Activated CD8-positive, alpha-beta T cell treated with anti-CD3 and anti-CD28 coated beads, Interleukin-2, amount 10 ng/mL, durations not matched to agents 7 days and 5 days (primary cell): ENCODE results near the gene CCDC40. TPM values are rescaled to one million over a fixed set of nuclear protein-coding genes. Genes with fewer than 3 reads are reported as not detected.

Experiments used
- ATAC-seq: fragments of 150-1000 bp; cut with Tn5 transposase; one replicate; pipeline ENCODE4 v1.10.0; 2021; ENCODE audit warnings: moderate library complexity
- CTCF ChIA-PET: fragments of 350-600 bp; sonication (Branson Sonifier 250); formaldehyde crosslinking; loops from one replicate; lab custom pipeline; 2021; ENCODE audit warnings: antibody characterized with exemption; lab: Charles Lee
- POLR2A ChIA-PET: fragments of 350-600 bp; sonication (Branson Sonifier 250); formaldehyde crosslinking; loops from one replicate; lab custom pipeline; 2021; ENCODE audit warnings: antibody characterized with exemption; lab: Charles Lee
- DNase-seq: peaks from one replicate; pipeline ENCODE4 v3.0.0-alpha.2; 2020
- H3K27ac Mint-ChIP-seq: one replicate; pipeline ENCODE4 v1.8.0; 2021; ENCODE audit warnings: mild to moderate bottlenecking, mixed read lengths
- H3K27me3 Mint-ChIP-seq: one replicate; pipeline ENCODE4 v1.8.0; 2021; ENCODE audit warnings: low read depth, mixed read lengths
- H3K36me3 Mint-ChIP-seq: one replicate; pipeline ENCODE4 v1.8.0; 2021; ENCODE audit warnings: low read depth, mixed read lengths
- H3K4me1 Mint-ChIP-seq: one replicate; pipeline ENCODE4 v1.8.0; 2021; ENCODE audit warnings: low read depth, mixed read lengths
- H3K4me3 Mint-ChIP-seq: one replicate; pipeline ENCODE4 v1.8.0; 2021; ENCODE audit warnings: mild to moderate bottlenecking, mixed read lengths
- H3K9me3 Mint-ChIP-seq: one replicate; pipeline ENCODE4 v1.8.0; 2022; ENCODE audit warnings: mixed read lengths; ENCODE audit not compliant: insufficient read depth
- total RNA-seq, 2 experiments: library from RNA; stranded (reverse); gene quantifications; one replicate each; pipeline ENCODE4 v1.2.3, GENCODE V29; 2021

The CCDC40 gene
- total RNA-seq, 2 experiments from 2014 or later: not detected

DNA sequence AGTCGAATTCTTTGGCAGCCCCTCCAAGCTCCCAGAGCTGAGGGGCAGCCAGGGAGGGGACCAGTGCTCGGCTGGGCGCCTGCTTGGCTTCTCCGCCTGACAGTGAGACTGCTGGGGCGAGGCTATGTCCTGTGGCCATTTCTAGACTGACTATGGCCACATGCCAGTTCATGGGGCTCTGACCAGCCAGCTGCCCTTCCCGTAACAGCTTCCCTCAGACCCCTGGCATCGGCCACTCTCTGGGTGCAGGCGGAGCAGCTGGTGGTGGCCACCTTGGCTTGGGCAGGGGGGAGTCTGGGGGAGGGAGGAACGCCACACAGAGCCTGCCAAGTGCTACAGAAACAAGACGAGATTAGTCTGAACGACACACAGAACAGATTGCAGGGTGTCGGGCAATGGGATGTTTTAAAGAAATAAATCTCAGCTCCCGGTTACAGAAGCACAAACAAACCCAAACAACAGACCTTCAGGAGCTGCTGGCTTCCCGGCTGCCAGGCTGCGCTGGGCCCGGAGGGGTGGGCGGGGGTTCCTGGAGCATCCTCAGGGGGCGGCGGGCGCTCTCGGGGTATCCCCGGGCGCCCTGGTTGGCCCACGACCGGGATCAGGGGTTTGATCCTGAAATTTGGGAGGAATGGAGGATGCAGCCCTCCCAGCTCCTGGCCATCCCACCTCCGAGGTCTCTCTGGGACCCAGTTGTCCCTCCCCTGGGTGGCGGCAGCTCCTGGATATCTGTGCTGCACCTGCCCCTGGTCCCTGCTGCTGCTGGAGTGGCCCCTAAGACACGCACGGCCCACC is 35.3 kb upstream of the CCDC40 start:
- Mint-ChIP-seq H3K4me3 (no peak overlapping the region), H3K27me3 (no peaks in the 10 kb centered on the region), H3K4me1 (peaks cover 30% of the 10 kb centered on the region), H3K9me3 (no peaks in the 10 kb centered on the region), H3K27ac (no peak overlapping the region), H3K36me3 (peaks cover 2% of the 10 kb centered on the region)
- ATAC-seq: no peak
- POLR2A ChIA-PET: interaction anchor here (1.5 kb wide), 1 partner anchor 162 kb away, joined by 3 read pairs; the partner anchor contains the start of gene CBX4
- no peak for DNase-seq
- CTCF ChIA-PET: interaction anchor here (4.9 kb wide), 1 partner anchor 7 kb away, joined by 52 read pairs; no protein-coding TSS in a partner anchor

DNA sequence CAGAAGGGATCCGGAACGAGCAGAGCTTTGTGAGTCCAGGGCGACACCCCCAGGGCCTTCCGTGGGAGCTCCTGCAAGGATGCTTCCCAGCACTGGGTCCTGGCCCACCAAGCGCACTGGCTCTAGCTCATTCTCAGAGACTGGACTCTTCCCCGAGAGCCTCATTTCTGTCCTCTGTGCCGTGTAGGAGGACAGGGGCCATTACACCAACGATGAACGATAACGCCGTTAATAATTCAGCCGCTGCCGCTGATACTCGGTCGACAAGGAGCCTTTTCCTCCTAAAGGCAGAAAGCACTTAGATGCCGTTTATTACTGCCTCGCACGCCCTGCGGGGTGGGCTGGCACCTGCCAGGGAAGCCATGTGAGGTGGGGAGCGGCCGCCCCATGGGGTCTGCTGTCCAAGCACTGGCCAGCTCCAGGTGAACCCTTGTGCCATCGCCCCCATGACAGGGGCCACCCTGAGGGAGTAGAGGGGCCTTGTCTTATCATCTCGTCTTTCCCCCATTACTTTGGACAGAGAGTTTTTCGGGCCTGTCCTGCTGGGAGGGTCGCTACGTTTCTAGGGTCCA is 34.3 kb upstream of the CCDC40 start:
- Mint-ChIP-seq H3K27me3 (no peaks in the 10 kb centered on the region), H3K4me1 (peaks cover 21% of the 10 kb centered on the region), H3K27ac (no peak overlapping the region), H3K9me3 (no peaks in the 10 kb centered on the region), H3K4me3 (no peak overlapping the region), H3K36me3 (peaks cover 2% of the 10 kb centered on the region)
- ATAC-seq: no peak
- ChIA-PET CTCF (interaction anchor here (2.0 kb wide), 1 partner anchor 9 kb away, joined by 10 read pairs; no protein-coding TSS in a partner anchor), POLR2A (no interaction called here)
- no peak for DNase-seq

DNA sequence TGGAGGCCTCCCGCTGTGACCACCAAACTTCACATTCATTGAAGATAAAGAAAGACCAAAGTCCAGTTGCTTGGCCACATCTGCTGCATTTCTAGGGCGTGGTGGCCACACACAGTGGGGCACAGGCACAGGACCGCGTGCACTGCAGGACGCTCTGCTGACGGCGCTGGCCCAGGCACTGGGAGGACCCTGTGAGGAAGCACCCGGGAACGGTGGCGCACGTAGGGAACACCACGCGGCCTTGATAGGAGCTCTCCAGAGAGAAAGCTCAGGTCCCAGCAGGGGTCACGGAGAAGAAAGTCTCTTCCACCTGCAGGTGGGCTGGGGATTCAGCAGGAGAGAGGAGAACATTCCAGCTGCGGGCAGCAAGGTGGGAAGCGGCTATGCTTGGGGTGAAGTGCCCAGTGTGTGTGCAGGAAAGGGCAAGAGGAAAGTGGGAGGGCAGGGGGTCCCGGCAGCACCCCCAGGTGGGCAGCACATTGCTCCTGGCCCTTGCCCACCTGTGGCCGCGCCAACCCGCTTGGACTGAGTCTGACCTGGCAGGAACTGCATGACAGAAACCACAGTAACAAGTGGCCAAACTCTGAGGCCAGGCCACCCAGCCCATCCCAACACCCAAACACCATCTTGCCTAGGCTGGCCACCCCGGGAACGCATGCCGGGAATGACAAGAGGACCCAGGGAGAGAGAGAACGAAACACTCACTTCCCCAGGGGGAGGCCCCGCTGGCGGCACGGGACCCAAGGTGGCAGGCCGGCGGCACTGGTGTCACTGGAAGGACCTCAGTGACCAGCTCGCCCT is 33.6 kb upstream of the CCDC40 start:
- ChIA-PET POLR2A (no interaction called here), CTCF (interaction anchor here (2.0 kb wide), 1 partner anchor 10 kb away, joined by 10 read pairs; no protein-coding TSS in a partner anchor)
- Mint-ChIP-seq H3K9me3 (no peaks in the 10 kb centered on the region), H3K4me3 (no peak overlapping the region), H3K27me3 (no peaks in the 10 kb centered on the region), H3K4me1 (peaks cover 13% of the 10 kb centered on the region), H3K36me3 (peaks cover 2% of the 10 kb centered on the region), H3K27ac (no peak overlapping the region)
- ATAC-seq: no peak
- DNase-seq: no peak

DNA sequence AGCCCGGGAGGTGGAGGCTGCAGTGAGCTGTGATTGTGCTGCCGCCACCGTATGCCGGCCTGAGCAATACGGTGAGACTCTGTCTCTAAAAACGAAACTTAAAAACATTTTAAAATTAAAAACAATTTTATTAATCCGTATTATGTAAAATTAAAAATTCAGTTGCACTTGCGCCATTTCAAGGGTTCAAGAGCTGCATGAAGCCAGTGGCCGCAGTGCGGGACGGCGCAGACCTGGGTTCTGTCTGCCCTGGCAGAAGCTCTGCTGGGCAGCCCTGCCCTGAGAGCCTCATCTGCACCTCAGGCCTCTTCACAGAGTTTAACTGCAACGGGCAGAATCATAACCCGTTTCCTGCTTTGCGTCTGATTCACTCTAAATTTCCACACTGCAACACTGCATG is 32.5 kb upstream of the CCDC40 start:
- no peak for DNase-seq
- ATAC-seq: no peak
- Mint-ChIP-seq H3K27ac (no peak overlapping the region), H3K36me3 (no peaks in the 10 kb centered on the region), H3K4me1 (peaks cover 12% of the 10 kb centered on the region), H3K9me3 (no peaks in the 10 kb centered on the region), H3K4me3 (no peak overlapping the region), H3K27me3 (no peaks in the 10 kb centered on the region)
- POLR2A ChIA-PET: interaction anchor here (1.0 kb wide), 1 partner anchor 131 kb away, joined by 3 read pairs; no protein-coding TSS in a partner anchor
- CTCF ChIA-PET: interaction anchor here (2.0 to 2.2 kb wide), 3 partner anchors 10 to 78 kb away, joined by 6 to 12 read pairs (median 10); no protein-coding TSS in a partner anchor

DNA sequence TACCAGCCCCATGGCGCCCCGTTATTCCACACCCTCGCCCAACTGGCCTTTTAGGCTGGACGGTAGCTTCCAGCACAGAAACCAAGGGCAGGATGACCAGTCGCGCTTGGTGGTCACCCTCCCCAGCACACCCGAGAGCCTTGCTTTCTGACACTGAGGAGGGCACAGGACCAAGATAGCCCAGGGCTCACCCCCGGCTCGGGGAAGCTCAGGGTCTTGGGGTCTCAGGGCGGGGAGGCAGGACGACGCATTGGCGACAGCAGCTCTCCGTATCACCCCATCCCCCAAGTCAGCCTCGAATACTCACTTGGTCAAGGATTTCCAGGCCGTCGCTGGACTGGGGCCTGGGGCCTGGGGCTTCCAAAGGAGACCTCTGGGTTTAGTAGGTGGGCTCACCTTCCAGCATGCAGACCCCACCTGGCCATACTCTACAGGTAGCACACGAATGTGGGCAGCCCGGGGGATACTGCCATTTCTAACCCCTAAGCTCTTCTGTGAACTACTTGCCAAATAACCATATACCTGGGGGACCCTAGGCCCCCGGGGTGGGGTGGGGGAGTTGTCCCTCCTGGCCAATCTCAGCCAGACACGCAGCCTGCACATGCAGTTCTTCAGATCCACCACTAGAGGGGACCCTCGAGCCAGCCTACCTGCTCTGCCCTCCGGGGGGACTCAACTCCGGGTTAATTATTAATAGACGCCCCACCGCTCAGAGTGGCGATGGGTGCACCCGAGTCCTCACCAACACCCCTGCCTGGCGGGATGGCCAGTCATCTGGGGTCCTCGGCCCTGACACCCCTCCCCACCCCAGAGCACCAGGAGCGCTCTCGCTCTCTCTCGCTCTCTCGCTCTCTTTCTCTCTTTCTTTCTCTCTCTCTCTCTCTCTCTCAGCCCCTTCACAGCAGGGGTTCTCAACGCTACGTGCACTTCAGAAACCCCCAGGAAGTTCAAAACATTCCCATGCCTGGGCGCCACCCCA is 30.8 kb upstream of the CCDC40 start:
- ChIA-PET CTCF (interaction anchor here (0.6 to 3.9 kb wide), 15 partner anchors 7 to 1658 kb away, joined by 3 to 52 read pairs (median 4); partner anchors contain the start of gene GAA), POLR2A (no interaction called here)
- Mint-ChIP-seq H3K4me1 (peaks cover 11% of the 10 kb centered on the region), H3K36me3 (no peaks in the 10 kb centered on the region), H3K9me3 (no peaks in the 10 kb centered on the region), H3K4me3 (no peak overlapping the region), H3K27me3 (no peaks in the 10 kb centered on the region), H3K27ac (no peak overlapping the region)
- DNase-seq (peak; percentile 73), ATAC-seq (peak; percentile 70)

DNA sequence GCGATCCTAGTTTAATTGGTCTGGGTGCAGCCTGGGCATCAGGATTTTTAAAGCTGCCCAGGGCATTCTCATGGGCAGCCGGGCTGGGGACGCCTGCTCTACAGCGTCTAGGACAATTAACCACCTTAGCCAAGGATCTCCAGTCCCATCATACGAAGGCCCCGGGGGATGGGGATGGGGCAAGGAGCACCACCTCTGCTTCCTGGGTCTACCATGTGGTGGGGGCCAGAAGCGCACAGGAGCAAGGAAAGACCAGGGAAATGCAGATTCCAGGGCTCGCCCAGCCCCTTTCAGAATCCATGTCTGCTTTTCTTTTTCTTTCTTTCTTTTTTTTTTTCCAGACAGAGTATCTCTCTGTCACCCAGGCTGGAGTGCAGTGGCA is 30.1 kb upstream of the CCDC40 start:
- no peaks in the 10 kb centered on the region for H3K36me3 Mint-ChIP-seq
- H3K27ac Mint-ChIP-seq: no peak overlapping the region
- ChIA-PET CTCF (interaction anchor here (1.4 to 3.9 kb wide), 3 partner anchors 8 to 13 kb away, joined by 3 to 52 read pairs (median 5); no protein-coding TSS in a partner anchor), POLR2A (interaction anchor here (0.6 kb wide), 1 partner anchor 191 kb away, joined by 3 read pairs; no protein-coding TSS in a partner anchor)
- no peak overlapping the region for H3K4me3 Mint-ChIP-seq
- DNase-seq (no peak), ATAC-seq (no peak)
- H3K4me1 Mint-ChIP-seq: peaks cover 11% of the 10 kb centered on the region
- no peaks in the 10 kb centered on the region for H3K27me3 Mint-ChIP-seq
- no peaks in the 10 kb centered on the region for H3K9me3 Mint-ChIP-seq

DNA sequence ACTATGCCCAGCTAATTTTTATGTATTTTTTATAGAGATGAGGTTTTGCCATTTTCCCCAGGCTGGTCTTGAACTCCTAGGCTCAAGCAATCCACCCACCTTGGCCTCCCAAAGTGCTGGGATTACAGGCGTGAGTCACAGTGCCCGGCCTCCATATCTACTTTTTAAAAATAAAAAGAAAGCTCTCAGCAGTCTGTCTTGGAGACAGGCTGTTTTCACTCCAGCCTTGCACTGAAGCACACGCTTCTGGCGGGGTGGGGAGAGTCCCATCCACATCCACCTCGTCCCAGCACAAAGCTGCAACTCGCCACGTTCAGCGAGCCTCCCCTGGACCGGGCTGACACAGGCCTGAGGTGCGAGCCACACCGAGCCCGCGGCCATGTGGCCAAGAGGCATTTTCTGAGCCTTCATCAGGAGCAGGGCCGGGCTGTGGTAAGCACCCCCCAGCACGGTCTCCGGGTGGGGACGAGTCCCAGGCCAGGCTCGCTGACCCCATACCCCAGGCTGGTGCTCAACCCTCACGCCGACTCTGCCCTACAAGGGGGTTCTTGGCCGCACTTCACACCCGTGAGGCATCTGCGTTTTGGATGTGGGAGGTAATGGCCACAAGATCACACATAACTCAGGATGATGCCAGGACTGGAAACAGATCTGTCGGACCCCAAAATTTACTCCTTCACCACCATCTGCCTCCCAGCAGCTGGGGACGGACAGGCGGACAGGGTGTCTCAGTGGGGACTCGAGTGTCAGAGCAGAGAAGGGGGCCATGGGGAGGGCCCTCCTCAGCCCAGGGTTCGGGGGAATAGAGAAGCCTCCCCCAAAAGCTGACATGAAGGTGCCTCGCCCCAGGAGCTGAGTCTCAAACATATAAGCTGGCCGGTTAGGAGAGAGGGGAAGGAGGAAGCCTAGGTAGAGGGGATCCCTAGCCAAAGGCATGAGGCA is 29.4 kb upstream of the CCDC40 start:
- H3K36me3 Mint-ChIP-seq: no peaks in the 10 kb centered on the region
- ATAC-seq: no peak
- ChIA-PET CTCF (interaction anchor here (1.1 to 3.9 kb wide), 4 partner anchors 8 to 69 kb away, joined by 3 to 52 read pairs (median 12); no protein-coding TSS in a partner anchor), POLR2A (interaction anchor here (0.6 kb wide), 1 partner anchor 192 kb away, joined by 3 read pairs; no protein-coding TSS in a partner anchor)
- no peaks in the 10 kb centered on the region for H3K9me3 Mint-ChIP-seq
- DNase-seq: no peak
- H3K4me3 Mint-ChIP-seq: no peak overlapping the region
- no peaks in the 10 kb centered on the region for H3K27me3 Mint-ChIP-seq
- H3K4me1 Mint-ChIP-seq: peaks cover 11% of the 10 kb centered on the region
- H3K27ac Mint-ChIP-seq: no peak overlapping the region

DNA sequence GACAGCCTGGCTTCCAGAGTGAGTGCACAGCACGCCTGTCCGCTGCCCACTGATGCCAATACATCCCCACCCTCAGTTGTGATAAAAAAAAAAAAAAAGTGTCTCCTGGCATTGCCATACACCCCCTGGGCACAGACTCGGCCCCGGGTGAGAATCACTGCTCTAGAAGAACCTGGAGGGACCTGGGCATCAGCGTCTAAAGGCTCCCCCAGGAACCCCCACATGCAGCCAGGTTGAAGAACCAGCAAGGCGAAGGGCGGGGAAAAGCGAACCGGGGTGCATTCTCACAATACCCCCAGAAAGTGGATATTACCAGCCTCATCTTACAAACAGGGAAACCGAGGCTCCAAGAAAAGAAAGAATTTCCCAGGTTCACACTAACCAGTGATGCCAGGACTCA is 28.5 kb upstream of the CCDC40 start:
- no peaks in the 10 kb centered on the region for H3K36me3 Mint-ChIP-seq
- CTCF ChIA-PET: interaction anchor here (0.9 to 3.9 kb wide), 25 partner anchors 9 to 535 kb away, joined by 3 to 52 read pairs (median 4); partner anchors contain the start of genes CBX8 and GAA
- DNase-seq (no peak), ATAC-seq (no peak)
- H3K4me3 Mint-ChIP-seq: no peak overlapping the region
- H3K27me3 Mint-ChIP-seq: no peaks in the 10 kb centered on the region
- no peaks in the 10 kb centered on the region for H3K9me3 Mint-ChIP-seq
- POLR2A ChIA-PET: no interaction called here
- no peak overlapping the region for H3K27ac Mint-ChIP-seq
- H3K4me1 Mint-ChIP-seq: peaks cover 11% of the 10 kb centered on the region

DNA sequence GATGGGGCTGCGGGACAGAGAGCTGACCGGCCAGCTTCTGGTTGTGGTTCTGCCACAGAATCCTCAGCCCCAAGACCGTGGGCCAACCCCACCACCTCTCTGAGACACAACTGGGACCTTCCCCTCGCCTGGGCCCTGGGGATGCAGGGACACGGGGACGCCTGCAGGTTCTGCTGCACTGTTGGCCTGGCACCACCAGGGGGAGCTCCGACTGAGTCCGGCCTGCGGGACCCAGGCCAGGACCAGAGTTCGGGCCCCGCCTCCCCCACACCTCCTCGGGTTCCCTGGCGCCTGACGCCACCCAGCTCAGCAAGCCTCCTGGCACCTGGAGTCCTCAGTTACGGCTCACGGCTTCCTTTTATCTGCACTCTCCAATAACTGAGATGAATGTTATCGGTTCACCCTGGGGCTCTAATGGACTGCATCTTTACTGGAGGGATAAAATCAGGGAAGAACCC is 28.0 kb upstream of the CCDC40 start:
- POLR2A ChIA-PET: interaction anchor here (0.6 kb wide), 1 partner anchor 360 kb away, joined by 3 read pairs; no protein-coding TSS in a partner anchor
- Mint-ChIP-seq H3K4me3 (no peak overlapping the region), H3K36me3 (no peaks in the 10 kb centered on the region), H3K4me1 (peaks cover 11% of the 10 kb centered on the region), H3K27ac (no peak overlapping the region), H3K9me3 (no peaks in the 10 kb centered on the region), H3K27me3 (no peaks in the 10 kb centered on the region)
- ATAC-seq: peak; percentile 91
- CTCF ChIA-PET: interaction anchor here (0.9 to 3.9 kb wide), 25 partner anchors 9 to 534 kb away, joined by 3 to 52 read pairs (median 4); partner anchors contain the start of genes CBX8 and GAA
- peak; percentile 83 for DNase-seq
